ENCODE measurements around the gene MR1.

MR1 gene

DNA sequence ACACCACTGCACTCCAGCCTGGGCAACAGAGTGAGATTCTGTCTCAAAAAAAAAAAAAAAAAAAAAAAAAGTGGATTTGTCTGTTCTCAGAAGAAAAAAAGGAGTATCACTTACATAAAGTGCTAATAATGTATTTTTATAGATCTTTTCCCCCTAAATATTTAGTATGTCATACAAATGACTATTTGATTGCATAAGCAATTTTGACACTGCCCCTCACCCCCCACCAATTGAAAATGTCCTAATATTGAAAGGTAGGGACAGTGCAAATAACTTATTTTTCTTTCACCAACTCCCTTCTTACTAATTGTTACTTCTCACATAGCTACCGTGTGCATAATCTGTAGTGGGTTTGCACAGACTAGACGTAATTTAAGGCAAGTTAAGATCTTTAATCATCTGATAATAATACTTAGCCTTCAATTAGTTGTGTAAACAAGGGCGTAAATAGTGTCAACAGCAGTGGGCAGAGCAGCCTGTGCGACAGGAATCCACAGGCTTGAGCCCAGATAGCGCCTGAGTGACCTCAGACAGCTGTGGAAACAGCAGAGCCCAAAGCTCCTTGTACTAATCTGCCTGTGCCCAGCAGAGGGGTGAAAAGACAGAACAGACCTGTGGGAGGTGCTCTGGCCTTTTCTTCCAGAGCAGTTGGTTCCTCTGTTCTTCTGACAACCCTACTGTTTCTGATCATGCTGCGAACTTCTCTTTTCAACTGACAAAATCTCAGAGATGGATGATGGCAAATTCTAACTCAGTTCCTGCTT is 50.2 kb downstream of the MR1 start:
- in situ Hi-C loops (cut with HindIII; ENCODE audit: low sequenced_read_pairs) = no loop called here
- TF ChIP-seq, protein P1, sequence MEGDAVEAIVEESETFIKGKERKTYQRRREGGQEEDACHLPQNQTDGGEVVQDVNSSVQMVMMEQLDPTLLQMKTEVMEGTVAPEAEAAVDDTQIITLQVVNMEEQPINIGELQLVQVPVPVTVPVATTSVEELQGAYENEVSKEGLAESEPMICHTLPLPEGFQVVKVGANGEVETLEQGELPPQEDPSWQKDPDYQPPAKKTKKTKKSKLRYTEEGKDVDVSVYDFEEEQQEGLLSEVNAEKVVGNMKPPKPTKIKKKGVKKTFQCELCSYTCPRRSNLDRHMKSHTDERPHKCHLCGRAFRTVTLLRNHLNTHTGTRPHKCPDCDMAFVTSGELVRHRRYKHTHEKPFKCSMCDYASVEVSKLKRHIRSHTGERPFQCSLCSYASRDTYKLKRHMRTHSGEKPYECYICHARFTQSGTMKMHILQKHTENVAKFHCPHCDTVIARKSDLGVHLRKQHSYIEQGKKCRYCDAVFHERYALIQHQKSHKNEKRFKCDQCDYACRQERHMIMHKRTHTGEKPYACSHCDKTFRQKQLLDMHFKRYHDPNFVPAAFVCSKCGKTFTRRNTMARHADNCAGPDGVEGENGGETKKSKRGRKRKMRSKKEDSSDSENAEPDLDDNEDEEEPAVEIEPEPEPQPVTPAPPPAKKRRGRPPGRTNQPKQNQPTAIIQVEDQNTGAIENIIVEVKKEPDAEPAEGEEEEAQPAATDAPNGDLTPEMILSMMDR (IDR thresholded peaks at IDR 0.05; ENCODE audit: low read depth, low read length, missing control alignments) = peak; percentile 55
- no peak for DNase-seq (ENCODE audit: low read depth)
- H3K4me3 ChIP-seq (ENCODE audit: low read depth, low read length) = no peak overlapping the region

DNA sequence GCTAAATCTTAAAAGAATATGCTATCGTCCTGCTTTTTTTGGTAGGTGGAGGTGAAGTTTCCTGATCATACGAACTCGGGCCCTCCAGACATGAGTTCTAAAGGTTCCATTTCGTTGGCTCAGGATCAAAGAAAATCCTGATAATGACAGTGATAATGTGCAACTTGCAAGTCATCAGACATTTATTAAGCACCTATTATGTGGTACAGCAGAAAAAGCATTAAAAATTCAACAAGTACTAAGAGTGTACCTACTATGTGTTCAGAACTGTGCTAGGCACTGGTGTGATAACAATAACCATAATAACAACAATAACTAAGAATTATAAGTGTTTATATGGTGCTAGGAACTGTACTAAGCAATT is 50.8 kb downstream of the MR1 start:
- DNase-seq (ENCODE audit: low read depth) = no peak
- in situ Hi-C loops (cut with HindIII; ENCODE audit: low sequenced_read_pairs) = no loop called here
- TF ChIP-seq, protein P1 (IDR thresholded peaks at IDR 0.05; ENCODE audit: low read depth, low read length, missing control alignments) = no peak
- H3K4me3 ChIP-seq (ENCODE audit: low read depth, low read length) = no peak overlapping the region

DNA sequence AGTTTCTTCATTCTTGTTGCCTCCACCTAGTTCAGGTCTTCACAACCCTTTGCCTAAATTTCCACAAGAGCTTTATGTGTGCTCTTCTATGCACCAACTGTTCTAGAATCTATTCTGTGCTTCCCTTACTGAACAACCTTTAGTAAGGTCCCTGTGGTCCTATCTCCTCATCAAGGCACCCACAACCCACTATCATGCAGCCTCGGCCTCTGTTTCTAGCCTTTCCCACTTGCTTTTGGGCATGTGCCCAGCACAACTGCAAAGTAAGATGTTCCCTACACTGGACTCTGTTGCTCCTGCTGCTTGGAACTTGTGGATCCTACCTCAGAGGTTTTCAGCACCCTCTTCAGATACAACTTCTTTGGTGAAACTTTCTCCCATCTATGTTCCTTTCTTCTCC is 52.3 kb downstream of the MR1 start:
- TF ChIP-seq, protein P1 (IDR thresholded peaks at IDR 0.05; ENCODE audit: low read depth, low read length, missing control alignments) = no peak
- no peak for DNase-seq (ENCODE audit: low read depth)
- H3K4me3 ChIP-seq (ENCODE audit: low read depth, low read length) = no peak overlapping the region
- in situ Hi-C loops (cut with HindIII; ENCODE audit: low sequenced_read_pairs) = no loop called here

DNA sequence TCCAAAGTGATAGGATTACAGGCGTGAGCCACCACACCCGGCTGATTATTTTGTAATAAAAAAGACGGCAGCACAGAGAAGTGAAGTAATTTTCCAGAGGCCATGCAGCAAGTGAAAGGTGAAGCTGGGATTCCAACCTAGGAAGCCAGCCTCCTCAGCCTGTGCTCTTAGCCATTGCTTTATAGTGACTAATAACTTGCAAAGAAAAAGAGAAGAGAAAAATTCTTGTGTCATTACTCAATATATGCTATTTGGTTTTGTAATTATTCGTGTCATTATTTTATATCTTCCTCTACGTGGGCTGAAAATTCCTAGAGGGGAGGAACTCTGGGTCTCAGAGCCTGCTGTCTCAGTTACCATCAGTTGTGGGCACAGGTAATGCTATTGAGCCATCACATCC is 53.1 kb downstream of the MR1 start:
- TF ChIP-seq, protein P1 (IDR thresholded peaks at IDR 0.05; ENCODE audit: low read depth, low read length, missing control alignments) = no peak
- in situ Hi-C loops (cut with HindIII; ENCODE audit: low sequenced_read_pairs) = no loop called here
- no peak for DNase-seq (ENCODE audit: low read depth)
- no peak overlapping the region for H3K4me3 ChIP-seq (ENCODE audit: low read depth, low read length)

DNA sequence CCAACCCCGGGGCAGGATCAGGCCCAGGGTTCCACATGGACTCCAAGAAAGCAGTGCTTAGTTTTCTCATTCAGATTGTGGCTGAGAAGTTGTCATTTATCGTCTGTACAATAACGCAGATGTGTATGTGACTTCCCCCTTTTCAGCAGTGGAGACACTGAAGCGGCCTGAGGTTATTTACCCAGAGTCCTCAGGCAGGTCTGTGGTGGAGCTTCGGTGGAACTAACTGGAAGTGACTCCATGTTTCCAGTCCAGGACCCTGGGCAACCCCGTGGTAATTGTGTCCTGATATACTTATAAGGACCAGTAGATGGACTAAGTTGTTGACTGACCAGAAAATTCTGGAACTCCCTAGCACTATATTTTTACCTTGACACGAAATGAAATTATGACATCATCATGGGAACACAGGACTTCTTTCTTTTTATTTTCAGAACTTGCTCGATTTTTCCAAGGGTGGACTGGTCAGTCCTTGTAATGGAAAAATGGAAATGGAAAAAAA is 53.7 kb downstream of the MR1 start:
- TF ChIP-seq, protein P1 (IDR thresholded peaks at IDR 0.05; ENCODE audit: low read depth, low read length, missing control alignments) = no peak
- in situ Hi-C loops (cut with HindIII; ENCODE audit: low sequenced_read_pairs) = no loop called here
- no peak for DNase-seq (ENCODE audit: low read depth)
- no peak overlapping the region for H3K4me3 ChIP-seq (ENCODE audit: low read depth, low read length)

DNA sequence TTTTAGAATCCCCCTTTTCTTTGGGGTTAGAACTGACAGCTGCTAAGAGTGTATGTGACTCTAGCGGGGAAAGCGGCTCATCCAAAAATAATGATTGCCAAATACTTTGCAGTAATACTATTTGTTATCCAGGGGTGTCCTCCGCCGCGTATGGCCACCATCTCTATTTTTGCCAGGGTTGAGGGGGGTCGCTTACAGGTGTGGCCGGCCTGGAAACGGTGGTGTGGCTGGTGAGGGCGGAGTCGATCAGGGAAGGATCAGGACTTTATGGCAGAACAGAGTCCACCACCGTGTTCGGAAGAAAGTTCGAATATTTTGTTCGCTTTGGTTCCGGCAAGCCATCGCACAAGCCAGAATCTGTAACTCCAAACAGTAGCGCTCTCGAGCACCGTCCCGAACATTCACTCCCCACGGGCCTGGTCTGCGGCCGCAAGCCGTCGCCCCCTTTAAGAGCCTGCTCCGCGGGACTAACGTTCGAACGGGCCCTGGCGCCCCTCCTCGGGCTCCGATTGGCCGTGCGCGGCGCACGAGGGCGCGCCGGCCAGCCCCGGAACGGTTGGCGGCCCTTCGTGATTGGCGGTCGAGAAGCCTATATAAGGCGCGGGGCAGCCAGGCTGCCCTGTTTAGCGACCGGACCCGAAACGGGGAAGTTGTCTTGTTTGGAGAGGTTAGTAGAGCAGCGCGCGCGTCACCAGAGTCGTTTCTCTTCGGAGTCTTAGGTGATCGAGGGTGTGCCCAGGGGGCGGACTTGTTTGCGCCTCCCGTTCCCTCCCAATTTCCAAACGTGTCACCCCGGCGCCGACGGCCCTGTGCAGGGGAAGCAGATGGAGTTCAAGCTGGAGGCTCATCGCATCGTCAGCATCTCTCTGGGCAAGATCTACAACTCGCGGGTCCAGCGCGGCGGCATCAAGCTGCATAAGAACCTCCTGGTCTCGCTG is 54.6 kb downstream of the MR1 start, which contains the start of gene IER5:
TSS of gene IER5 (plus strand) at position 622 of the 938 bp plus-strand sequence. CDS start at position 825, 203 bp downstream.
- DNase-seq (ENCODE audit: low read depth) = peak; percentile 86
- TF ChIP-seq, protein P1 (IDR thresholded peaks at IDR 0.05; ENCODE audit: low read depth, low read length, missing control alignments) = no peak
- peak within 1 kb of the TSS; percentile 72 for H3K4me3 ChIP-seq (ENCODE audit: low read depth, low read length)
- in situ Hi-C loops (cut with HindIII; ENCODE audit: low sequenced_read_pairs) = no loop called here

All from astrocyte of the cerebellum (primary cell).